GM12878 (cell line): ENCODE data around the gene ZSCAN22. TPM values are rescaled to one million over a fixed set of nuclear protein-coding genes. Genes with fewer than 3 reads are reported as not detected.
A peak's percentile ranks its signal among the peaks of the same experiment; 100 is the strongest.

Source experiments
- ATF7 ChIP-seq: fragments of 450-650 bp; IDR thresholded peaks from 2 replicates; pipeline ENCODE4 v1.6.1; 2016; ENCODE audit warnings: low read depth, mild to moderate bottlenecking
- BACH1 ChIP-seq: fragments of 450-650 bp; IDR thresholded peaks from 2 replicates; pipeline ENCODE4 v1.6.1; 2017; ENCODE audit warnings: mild to moderate bottlenecking, borderline replicate concordance
- CHD1 ChIP-seq: IDR thresholded peaks from 2 replicates; pipeline ENCODE4 v1.6.1; 2012; ENCODE audit warnings: low read depth, low read length, improper control_type of control experiment
- CREB1 ChIP-seq: IDR thresholded peaks from 2 replicates; pipeline ENCODE4 v1.6.1; 2012; ENCODE audit warnings: low read depth, mild to moderate bottlenecking, inconsistent platforms
- EP300 ChIP-seq, 2 experiments: fragments of 150-350 bp in 1 of 2; IDR thresholded peaks; 2 replicates each; pipeline ENCODE4 v1.6.1; 2011 to 2012; ENCODE audit warnings: low read depth in 2 of 2, low read length in 2 of 2, borderline replicate concordance in 1 of 2, improper control_type of control experiment in 1 of 2, inconsistent platforms in 1 of 2; ENCODE audit not compliant: control insufficient read depth in 1 of 2
- FOXK2 ChIP-seq: fragments of 450-650 bp; IDR thresholded peaks from 2 replicates; pipeline ENCODE4 v1.6.1; 2017; ENCODE audit warnings: mild to moderate bottlenecking, moderate library complexity
- MYC ChIP-seq: IDR thresholded peaks from 2 replicates; pipeline ENCODE4 v1.6.1; 2011; ENCODE audit warnings: mild to moderate bottlenecking, low read length, moderate library complexity, inconsistent platforms; ENCODE audit not compliant: insufficient read depth, insufficient replicate concordance, insufficient read length, severe bottlenecking
- NBN ChIP-seq: fragments of 450-650 bp; IDR thresholded peaks from 2 replicates; pipeline ENCODE4 v1.6.1; 2016
- NR2F1 ChIP-seq: fragments of 450-650 bp; conservative IDR thresholded peaks from 2 replicates; pipeline ENCODE4 v1.6.1; 2017; ENCODE audit warnings: mild to moderate bottlenecking
- PBX3 ChIP-seq: IDR thresholded peaks from 2 replicates; pipeline ENCODE4 v1.6.1; 2011; ENCODE audit warnings: mild to moderate bottlenecking, low read depth, low read length, moderate library complexity; ENCODE audit not compliant: insufficient replicate concordance
- POU2F2 ChIP-seq: IDR thresholded peaks from 3 replicates; pipeline ENCODE4 v1.6.1; 2011; ENCODE audit warnings: low read depth, mild to moderate bottlenecking, low read length, borderline replicate concordance
- PRDM15 ChIP-seq: fragments of 450-650 bp; formaldehyde crosslinking; IDR thresholded peaks from 2 replicates; pipeline ENCODE4 v1.4.0; 2020; ENCODE audit warnings: mild to moderate bottlenecking, moderate library complexity
- RELA ChIP-seq: fragments of 450-650 bp; IDR thresholded peaks from 2 replicates; pipeline ENCODE4 v1.8.0; 2014; ENCODE audit warnings: borderline replicate concordance; ENCODE audit not compliant: partially characterized antibody
- SREBF2 ChIP-seq: IDR thresholded peaks from 2 replicates; pipeline ENCODE4 v1.6.1; 2012; ENCODE audit warnings: mild to moderate bottlenecking, low read length
- SUZ12 ChIP-seq: fragments of 200-600 bp; sonication (generic); IDR thresholded peaks from one replicate; pipeline ENCODE4 v1.6.1; 2018; ENCODE audit warnings: antibody characterized with exemption, mild to moderate bottlenecking; ENCODE audit not compliant: unreplicated experiment
- TCF12 ChIP-seq: IDR thresholded peaks from 2 replicates; pipeline ENCODE4 v1.6.1; 2011; ENCODE audit warnings: low read depth, mild to moderate bottlenecking, low read length
- polyA plus RNA-seq, 11 experiments: library from polyadenylated mRNA; depleted of rRNA in 4 of 11; unstranded in 6 of 11; stranded (reverse) in 5 of 11; fragments of >200 nt; fragmentation: Nextera tagmentation in 4 of 11; fragmentation: Illumina TruSeq in 1 of 11; extraction: Ambion mirVana in 4 of 11; extraction: Trizol in 1 of 11; gene quantifications; 1 replicate in 1 of 11; 2 replicates in 10 of 11; pipeline versions ENCODE4 v1.2.1 to v1.2.3, GENCODE V29; 2011 to 2016; ENCODE audit warnings: inconsistent platforms in 2 of 11, missing spikeins in 2 of 11, low read depth in 1 of 11
- total RNA-seq, 4 experiments: library from RNA; depleted of rRNA in 3 of 4; stranded (reverse); fragments of >200 nt in 3 of 4; fragmentation: Illumina TruSeq in 1 of 4; extraction: Trizol in 1 of 4; gene quantifications; 2 replicates each; pipeline versions ENCODE4 v1.2.1 to v1.2.3, GENCODE V29; 2013 to 2021
- TF ChIP-seq, protein P1 (sequence below): fragments of 450-650 bp; IDR thresholded peaks from 2 replicates; pipeline ENCODE4 v1.6.1; 2017; ENCODE audit warnings: antibody characterized with exemption, mild to moderate bottlenecking, moderate library complexity
- TF ChIP-seq, protein P2 (sequence below): fragments of 450-650 bp; IDR thresholded peaks from 2 replicates; pipeline ENCODE4 v1.6.1; 2018; ENCODE audit warnings: borderline replicate concordance, mild to moderate bottlenecking; ENCODE audit not compliant: partially characterized antibody

ZSCAN22 gene
- total and polyA plus RNA-seq, 10 of the 15 experiments (the other 5 are each of a cell fraction or from before 2014, with no cell fraction given), result 0.49 to 3.9 (median 2.6) TPM

DNA sequence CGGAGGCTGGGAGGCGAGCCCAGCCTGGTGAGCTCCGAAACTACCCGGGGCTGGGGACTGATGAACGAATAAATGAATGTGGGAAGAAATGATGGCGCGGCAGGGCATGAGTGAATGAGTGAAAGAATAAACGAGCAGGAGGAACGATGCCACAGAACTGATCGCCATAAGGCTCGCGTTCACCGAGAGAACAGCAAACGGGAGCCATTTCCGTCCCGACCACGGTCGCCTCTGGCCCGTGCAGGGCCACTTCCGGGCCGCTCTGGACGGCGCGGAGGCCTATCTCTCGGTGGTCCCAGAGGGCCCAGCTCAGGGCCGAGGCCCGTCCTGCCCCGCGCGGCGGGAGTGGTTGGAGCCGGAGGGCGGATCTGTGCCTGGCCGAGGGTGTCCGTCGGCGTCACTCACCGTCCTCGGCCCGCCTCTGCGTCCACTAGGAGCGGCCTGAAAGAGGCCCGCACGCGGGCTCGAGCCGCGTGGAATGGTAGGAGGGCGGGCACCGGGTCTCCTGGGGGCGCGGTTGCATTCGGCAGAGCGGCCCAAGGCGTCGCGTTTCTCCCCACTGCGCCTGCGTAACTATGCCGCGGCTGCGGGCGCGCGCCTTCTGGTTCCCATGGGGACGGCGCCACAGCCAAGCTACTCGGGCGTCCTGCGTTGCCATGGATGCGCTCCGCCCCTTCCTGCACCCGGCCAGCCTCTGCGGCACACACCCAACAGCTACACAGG lies 35.6 kb downstream of the ZSCAN22 start, which contains the start of gene ZNF497 (continued):
- TF ChIP-seq BACH1 (peak; percentile 52; the same call in 1 of the 2 replicates), CHD1 (no peak), NR2F1 (peak; percentile 60; the same call in 1 of the 2 replicates), PRDM15 (CRISPR knock-in tag) (0 out of 2 replicates have a peak, but pooled peaks have one; percentile 30), NBN (peak; percentile 89; the same call in 1 of the 2 replicates), ATF7 (0 out of 2 replicates have a peak, but pooled peaks have one; percentile 21), TCF12 (peak; percentile 9), SREBF2 (0 out of 2 replicates have a peak, but pooled peaks have one; percentile 18), RELA (no peak), FOXK2 (peak; percentile 66; the same call in 1 of the 2 replicates), SUZ12 (no peak), PBX3 (peak; percentile 25), MYC (peak; percentile 81), EP300 (IDR thresholded peaks at IDR 0.05; ENCODE audit: borderline replicate concordance in 1 of 2, control insufficient read depth in 1 of 2, low read depth in 2 of 2, low read length in 2 of 2) (0 out of 4 replicates have a peak, but pooled peaks of 1 of the 2 experiments have one; percentile 8), CREB1 (0 out of 2 replicates have a peak, but pooled peaks have one; percentile 45), POU2F2 (peak; percentile 43; the same call in 2 of the 3 replicates)
- TF ChIP-seq, protein P1, sequence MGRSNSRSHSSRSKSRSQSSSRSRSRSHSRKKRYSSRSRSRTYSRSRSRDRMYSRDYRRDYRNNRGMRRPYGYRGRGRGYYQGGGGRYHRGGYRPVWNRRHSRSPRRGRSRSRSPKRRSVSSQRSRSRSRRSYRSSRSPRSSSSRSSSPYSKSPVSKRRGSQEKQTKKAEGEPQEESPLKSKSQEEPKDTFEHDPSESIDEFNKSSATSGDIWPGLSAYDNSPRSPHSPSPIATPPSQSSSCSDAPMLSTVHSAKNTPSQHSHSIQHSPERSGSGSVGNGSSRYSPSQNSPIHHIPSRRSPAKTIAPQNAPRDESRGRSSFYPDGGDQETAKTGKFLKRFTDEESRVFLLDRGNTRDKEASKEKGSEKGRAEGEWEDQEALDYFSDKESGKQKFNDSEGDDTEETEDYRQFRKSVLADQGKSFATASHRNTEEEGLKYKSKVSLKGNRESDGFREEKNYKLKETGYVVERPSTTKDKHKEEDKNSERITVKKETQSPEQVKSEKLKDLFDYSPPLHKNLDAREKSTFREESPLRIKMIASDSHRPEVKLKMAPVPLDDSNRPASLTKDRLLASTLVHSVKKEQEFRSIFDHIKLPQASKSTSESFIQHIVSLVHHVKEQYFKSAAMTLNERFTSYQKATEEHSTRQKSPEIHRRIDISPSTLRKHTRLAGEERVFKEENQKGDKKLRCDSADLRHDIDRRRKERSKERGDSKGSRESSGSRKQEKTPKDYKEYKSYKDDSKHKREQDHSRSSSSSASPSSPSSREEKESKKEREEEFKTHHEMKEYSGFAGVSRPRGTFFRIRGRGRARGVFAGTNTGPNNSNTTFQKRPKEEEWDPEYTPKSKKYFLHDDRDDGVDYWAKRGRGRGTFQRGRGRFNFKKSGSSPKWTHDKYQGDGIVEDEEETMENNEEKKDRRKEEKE, result no peak
- TF ChIP-seq, protein P2, sequence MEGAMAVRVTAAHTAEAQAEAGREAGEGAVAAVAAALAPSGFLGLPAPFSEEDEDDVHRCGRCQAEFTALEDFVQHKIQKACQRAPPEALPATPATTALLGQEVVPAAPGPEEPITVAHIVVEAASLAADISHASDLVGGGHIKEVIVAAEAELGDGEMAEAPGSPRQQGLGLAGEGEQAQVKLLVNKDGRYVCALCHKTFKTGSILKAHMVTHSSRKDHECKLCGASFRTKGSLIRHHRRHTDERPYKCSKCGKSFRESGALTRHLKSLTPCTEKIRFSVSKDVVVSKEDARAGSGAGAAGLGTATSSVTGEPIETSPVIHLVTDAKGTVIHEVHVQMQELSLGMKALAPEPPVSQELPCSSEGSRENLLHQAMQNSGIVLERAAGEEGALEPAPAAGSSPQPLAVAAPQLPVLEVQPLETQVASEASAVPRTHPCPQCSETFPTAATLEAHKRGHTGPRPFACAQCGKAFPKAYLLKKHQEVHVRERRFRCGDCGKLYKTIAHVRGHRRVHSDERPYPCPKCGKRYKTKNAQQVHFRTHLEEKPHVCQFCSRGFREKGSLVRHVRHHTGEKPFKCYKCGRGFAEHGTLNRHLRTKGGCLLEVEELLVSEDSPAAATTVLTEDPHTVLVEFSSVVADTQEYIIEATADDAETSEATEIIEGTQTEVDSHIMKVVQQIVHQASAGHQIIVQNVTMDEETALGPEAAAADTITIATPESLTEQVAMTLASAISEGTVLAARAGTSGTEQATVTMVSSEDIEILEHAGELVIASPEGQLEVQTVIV, result peak; percentile 11
